AG09319 (cell line): ENCODE measurements around the gene ETV4.

Experiments used
- DNase-seq: peaks from one replicate; pipeline ENCODE4 v3.0.0-alpha.2; 2010; ENCODE audit warnings: low read depth; ENCODE audit errors: extremely low read depth
- CTCF ChIP-seq: IDR thresholded peaks from 2 replicates; pipeline ENCODE4 v1.5.1; 2011; ENCODE audit warnings: low read depth, mild to moderate bottlenecking, inconsistent platforms, low read length, moderate library complexity

Gene ETV4

DNA sequence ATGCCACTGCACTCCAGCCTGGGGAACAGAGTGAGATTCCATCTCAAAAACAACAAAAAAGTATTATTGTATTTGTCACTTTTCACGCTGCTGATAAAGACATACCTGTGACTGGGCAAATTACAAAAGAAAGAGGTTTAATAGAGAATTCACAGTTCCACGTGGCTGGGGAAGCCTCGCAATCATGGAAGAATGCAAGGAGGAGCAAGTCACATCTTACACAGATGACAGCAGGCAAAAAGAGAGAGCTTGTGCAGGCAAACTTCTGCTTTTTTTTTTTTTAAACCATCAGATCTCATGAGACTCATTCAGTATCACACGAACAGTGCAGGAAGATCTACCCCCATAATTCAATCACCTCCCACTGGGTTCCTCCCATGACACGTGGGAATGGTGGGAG is 41.5 kb upstream of the ETV4 start:
- no peak for DNase-seq

DNA sequence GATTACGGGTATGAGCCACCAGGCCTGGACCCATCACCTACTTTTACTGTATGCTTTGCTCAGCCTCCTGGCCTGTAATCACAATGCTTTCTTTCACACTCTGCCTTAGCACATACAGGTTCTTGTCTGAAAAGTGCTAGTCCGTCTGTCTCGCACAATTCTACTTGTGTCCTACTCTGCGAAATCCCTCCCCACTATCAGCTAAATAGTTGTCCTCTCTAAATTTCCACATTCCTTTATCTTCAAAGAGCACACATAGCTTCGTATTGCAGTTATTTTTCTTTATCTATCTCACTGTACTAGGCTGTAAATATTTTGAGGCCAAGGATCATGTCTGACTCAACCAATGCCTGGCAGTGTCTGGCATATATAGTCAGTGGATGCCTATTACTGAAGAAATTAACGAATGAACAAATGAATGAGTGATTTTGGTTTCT is 38.5 kb upstream of the ETV4 start:
- TF ChIP-seq CTCF, result no peak
- no peak for DNase-seq

More for the DNA sequence above, 41.5 kb upstream of the ETV4 start:
- no peak for TF ChIP-seq CTCF

- TF ChIP-seq CTCF, result no peak
- no peak for DNase-seq
Observed at GRCh38 chr17:43583332-43583731, 37.2 kb upstream of the ETV4 start.

GRCh38 chr17:43581613-43582012 is 35.5 kb upstream of the ETV4 start:
- DNase-seq, result no peak
- no peak for TF ChIP-seq CTCF

DNA sequence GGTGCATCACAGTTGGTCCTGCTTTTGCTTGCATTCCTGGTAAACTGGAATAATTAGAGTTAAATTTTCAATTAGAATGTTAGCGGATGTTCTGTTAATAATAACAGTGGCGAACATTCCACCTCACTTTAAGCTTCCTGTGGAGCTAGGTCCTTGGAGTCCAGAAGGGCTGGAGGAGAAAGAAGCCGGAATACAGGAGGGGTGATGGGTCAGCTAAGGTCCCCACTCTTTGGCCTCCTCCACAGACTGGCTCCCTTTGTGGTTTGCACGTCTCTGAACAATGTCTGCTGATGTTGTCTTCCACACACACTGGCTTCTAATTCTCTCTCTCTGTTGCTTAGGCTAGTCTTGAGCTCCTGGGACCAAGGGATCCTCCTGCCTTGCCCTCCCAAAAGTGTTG is 35.0 kb upstream of the ETV4 start:
- no peak for TF ChIP-seq CTCF
- no peak for DNase-seq

- TF ChIP-seq CTCF, result no peak
- DNase-seq, result no peak
Observed at GRCh38 chr17:43579566-43580140, 33.5 kb upstream of the ETV4 start.

GRCh38 chr17:43578699-43579565 is 32.8 kb upstream of the ETV4 start:
- DNase-seq, result no peak
- no peak for TF ChIP-seq CTCF
